GM19395 (cell line): ENCODE measurements around the gene CACNG3.
"Not testable (repeated sequence)": the region's sequence is repeated elsewhere in the genome, so short reads cannot be mapped to it uniquely, and the experiment has no call there.

Experiments
- ATAC-seq: cut with Tn5 transposase; IDR thresholded peaks from one replicate; pipeline ENCODE4 v1.9.1; 2021; ENCODE audit warnings: mild to moderate bottlenecking, moderate library complexity; ENCODE audit not compliant: unreplicated experiment

The CACNG3 gene

GRCh38 chr16:24275413-24275812, 19.3 kb downstream of the CACNG3 start:
- no peak for ATAC-seq

- ATAC-seq = no peak
Measured at GRCh38 chr16:24279982-24280515, 23.9 kb downstream of the CACNG3 start.

- no peak for ATAC-seq
Measured at GRCh38 chr16:24281466-24281865, 25.3 kb downstream of the CACNG3 start.

GRCh38 chr16:24282141-24282540, 26.0 kb downstream of the CACNG3 start:
- ATAC-seq = no peak

- no peak for ATAC-seq
Measured at GRCh38 chr16:24286741-24287405, 30.7 kb downstream of the CACNG3 start.

- no peak for ATAC-seq
Measured at GRCh38 chr16:24288516-24288915, 32.4 kb downstream of the CACNG3 start.

GRCh38 chr16:24289166-24289700, 33.1 kb downstream of the CACNG3 start:
- no peak for ATAC-seq

GRCh38 chr16:24291932-24292331, 35.8 kb downstream of the CACNG3 start:
- no peak for ATAC-seq

- no peak for ATAC-seq
Measured at GRCh38 chr16:24294131-24294530, 38.0 kb downstream of the CACNG3 start.

GRCh38 chr16:24297375-24297774, 41.2 kb downstream of the CACNG3 start:
- no peak for ATAC-seq

- no peak for ATAC-seq
Measured at GRCh38 chr16:24298548-24299167, 42.5 kb downstream of the CACNG3 start.

GRCh38 chr16:24300750-24301149, 44.6 kb downstream of the CACNG3 start:
- ATAC-seq = not testable (repeated sequence)

- no peak for ATAC-seq
Measured at GRCh38 chr16:24302636-24303035, 46.5 kb downstream of the CACNG3 start.

- ATAC-seq = no peak
Measured at GRCh38 chr16:24308200-24308599, 52.1 kb downstream of the CACNG3 start.

GRCh38 chr16:24309258-24310142, 53.4 kb downstream of the CACNG3 start:
- ATAC-seq = no peak

GRCh38 chr16:24315343-24315742, 59.2 kb downstream of the CACNG3 start:
- no peak for ATAC-seq

- ATAC-seq = no peak
Measured at GRCh38 chr16:24318680-24319079, 62.5 kb downstream of the CACNG3 start.

- no peak for ATAC-seq
Measured at GRCh38 chr16:24319126-24319814, 63.1 kb downstream of the CACNG3 start.

- ATAC-seq = no peak
Measured at GRCh38 chr16:24322106-24322505, 66.0 kb downstream of the CACNG3 start.

GRCh38 chr16:24324421-24324820, 68.3 kb downstream of the CACNG3 start:
- no peak for ATAC-seq
